HTR-8/SVneo (cell line): ENCODE results near the gene FNDC3B.

Experiments used
- DNase-seq: peaks from one replicate; pipeline ENCODE4 v3.0.0; 2011; ENCODE audit warnings: low spot score, mixed read lengths; ENCODE audit not compliant: insufficient read length
- FAIRE-seq: peaks from 2 replicates; lab custom pipeline; 2011; peaks lifted over from hg19 to GRCh38; lab: Jason Lieb, UNC

Gene FNDC3B

DNA sequence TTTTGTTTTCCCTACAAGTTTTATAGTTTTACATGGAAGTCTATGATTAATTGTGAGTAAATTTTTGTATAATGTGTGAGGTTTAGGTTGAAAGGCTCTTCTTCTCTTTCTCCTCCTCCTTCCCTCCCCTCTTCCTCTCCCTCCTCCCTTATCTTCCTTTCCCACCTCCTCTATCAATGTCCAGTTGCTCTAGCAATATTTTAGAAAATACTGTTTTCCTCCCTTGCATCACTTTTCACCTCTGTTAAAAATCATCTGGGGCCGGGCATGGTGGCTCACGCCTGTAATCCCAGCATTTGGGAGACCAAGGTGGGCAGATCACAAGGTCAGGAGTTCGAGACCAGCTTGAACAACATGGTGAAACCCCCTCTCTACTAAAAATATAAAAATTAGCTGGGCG lies 119.4 kb downstream of the FNDC3B start:
- FAIRE-seq (no peak), DNase-seq (no peak)

DNA sequence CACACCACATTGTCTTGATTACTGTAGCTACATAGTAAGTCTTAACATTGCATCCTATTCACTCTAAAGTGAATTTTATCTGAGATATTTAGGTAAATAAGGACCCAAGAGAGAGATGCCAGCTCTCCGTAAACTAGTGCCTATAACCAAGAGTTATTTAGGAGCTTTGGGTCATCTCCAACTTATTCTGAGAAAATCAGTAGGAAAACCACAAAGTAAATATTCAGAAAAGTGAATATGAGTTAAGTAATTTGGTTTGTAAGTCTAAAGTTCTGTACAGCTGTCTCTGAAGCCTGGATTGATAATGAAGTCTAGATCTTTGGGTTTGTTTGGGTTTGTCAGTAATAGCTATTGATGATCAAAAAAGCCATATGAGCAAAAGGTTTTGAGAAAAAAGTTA lies 120.0 kb downstream of the FNDC3B start:
- no peak for FAIRE-seq

DNA sequence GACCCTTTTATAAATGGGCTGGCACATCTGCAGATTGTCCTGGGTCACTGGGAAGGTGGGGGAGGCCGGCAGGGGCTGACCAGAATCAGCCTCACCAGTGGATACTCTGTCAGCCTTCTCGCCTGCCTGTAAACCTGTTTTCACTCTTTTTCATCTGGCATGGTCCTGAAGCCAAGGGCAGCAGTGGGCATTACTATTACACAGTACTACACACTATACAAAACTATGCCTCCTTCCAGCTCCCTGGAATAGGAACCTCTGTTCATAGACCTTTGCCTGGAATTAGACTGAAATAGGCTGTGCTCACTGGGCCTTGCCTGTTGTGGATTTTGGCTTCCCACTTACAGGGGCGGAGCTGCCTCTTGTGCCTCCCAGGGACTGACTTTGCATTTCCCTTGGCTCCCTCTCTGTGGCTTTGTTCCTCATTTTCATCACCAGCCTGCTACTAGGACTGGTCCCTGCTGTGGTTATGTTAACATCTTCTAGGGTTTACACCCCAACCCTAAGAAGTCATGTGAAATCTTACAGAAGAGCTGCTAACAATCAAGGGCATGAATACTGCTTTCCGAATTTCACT lies 120.7 kb downstream of the FNDC3B start:
- no peak for DNase-seq
- FAIRE-seq: no peak

More for the DNA sequence above, 120.0 kb downstream of the FNDC3B start:
- no peak for DNase-seq

DNA sequence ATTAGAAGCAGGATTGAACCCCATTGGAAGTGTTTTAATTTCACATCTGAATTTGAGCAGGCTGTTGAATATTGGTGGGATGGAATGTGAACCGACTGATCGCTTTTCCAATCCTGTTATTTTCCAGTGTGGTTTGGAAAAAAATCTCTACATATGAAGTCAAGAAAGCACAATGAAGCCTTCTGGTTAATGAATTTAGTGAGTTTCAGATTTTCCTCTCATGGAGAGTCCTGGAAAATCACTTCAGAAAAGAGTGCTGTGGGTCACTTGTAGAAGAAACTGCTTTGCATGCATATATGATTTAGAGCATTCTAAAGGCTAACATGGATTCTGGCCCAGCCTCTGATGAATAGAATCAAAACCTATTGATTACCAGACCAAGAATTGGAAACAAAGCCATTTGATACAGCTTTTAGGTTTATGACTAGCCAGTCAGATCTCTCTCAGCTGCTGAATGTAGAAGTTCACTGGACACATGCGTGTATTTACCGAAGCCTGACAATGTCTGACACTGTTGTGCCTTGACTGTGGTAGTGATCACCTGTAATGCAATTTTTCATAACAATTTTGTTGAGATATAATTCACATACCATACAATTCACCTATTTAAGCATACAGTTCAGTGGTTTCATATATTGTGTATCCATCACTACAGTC lies 121.9 kb downstream of the FNDC3B start:
- FAIRE-seq: no peak
- no peak for DNase-seq

DNA sequence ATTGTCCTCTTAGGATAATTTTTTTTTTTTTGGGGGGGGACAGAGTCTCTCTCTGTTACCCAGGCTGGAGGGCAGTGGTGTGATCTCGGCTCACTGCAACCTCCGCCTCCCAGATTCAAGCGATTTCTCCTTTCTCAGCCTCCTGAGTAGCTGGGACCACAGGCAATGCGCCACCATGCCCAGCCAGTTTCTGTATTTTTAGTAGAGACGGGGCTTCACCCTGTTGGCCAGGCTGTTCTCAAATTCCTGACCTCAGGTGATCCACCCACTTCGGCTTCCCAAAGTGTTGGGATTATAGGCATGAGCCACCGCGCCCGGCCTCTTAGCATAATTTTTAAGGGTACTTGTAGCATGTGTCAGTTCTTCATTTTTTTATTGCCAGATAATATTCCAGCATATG lies 122.6 kb downstream of the FNDC3B start:
- FAIRE-seq (no peak), DNase-seq (no peak)

DNA sequence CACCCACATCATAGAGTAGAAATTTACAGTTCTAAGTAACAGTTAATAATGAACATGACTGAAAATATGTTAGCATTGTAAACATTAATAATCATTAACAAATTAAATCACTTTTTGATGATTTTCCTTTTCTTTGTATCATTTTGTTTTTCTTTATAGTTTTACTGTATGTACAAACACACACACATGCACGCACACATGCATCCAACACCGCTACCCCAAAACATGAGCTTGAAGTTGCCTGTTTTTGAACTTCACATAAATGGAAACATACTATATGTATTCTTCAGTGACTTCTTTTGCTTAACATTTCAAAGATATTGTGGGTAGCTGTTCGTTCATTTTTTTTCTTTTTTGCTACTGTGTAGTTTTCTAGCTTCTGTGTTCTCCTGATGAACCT lies 123.9 kb downstream of the FNDC3B start:
- DNase-seq (no peak), FAIRE-seq (no peak)

DNA sequence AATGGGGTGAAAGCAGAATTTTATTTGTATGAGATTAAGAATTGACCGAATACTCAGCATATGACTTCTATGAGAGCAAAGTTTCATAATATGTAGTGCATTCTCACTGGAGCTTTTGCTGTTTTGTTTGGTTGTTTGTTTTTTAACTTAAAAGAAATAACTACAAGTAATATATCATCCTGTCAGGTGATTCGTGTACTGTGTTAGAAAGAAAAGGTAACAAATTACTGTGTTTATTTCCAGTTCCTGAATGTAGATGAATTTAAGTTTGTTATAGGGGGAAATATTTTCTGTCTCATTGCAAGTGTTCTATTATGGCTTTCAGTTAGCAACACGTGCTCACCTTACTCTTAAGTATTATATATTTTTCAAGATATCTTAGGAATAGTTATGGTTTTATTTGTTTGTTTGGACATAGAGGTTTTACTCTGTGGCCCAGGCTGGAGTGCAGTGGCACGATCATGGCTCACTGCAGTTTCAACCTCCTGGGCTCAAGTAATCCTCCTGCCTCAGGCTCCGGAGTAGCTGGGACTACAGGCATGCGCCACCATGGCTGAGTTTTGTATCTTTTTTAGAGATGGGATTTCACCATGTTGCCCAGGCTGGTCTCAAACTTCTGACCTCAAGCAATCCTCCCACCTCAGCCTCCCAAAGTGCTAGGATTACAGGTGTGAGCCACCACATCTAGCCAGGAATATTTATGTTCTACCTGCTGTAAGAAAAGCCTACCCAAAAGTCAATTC lies 125.4 kb downstream of the FNDC3B start:
- FAIRE-seq (no peak), DNase-seq (no peak)

DNA sequence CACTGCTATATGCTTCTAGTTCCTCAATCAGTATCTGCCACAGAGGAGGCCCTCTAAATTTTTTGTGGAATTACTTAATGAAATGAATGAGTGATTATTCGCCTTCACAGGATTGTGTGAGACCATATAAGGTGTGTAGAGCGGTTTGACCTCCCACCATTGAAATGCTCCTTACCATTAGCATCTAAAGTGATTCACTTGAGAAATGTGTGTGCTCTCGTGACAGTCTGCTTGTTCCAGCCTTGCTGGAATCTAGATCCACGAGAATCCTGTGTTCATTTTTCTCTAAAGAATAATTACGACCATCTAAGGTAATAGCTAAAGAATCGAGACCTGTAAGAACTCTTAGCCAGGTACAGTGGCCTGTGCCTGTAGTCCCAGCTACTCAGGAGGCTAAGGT lies 126.9 kb downstream of the FNDC3B start:
- DNase-seq (no peak), FAIRE-seq (no peak)

DNA sequence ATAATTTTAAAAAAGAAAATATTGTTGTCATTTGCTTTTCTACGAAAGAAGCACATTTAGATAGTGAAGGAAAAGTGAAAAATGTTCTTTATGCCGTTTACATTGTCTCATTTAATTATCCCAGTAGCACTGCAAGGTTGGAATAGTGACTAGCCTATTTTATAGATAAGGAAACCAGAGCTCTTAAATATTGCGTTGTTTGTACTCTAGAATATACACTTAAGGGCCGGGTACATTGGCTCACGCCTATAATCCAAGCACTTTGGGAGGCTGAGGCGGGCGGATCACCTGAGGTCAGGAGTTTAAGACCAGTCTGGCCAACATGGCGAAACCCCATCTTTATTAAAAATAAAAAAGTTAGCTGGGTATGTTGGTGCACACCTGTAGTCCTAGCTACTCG lies 127.5 kb downstream of the FNDC3B start:
- FAIRE-seq (no peak), DNase-seq (no peak)

DNA sequence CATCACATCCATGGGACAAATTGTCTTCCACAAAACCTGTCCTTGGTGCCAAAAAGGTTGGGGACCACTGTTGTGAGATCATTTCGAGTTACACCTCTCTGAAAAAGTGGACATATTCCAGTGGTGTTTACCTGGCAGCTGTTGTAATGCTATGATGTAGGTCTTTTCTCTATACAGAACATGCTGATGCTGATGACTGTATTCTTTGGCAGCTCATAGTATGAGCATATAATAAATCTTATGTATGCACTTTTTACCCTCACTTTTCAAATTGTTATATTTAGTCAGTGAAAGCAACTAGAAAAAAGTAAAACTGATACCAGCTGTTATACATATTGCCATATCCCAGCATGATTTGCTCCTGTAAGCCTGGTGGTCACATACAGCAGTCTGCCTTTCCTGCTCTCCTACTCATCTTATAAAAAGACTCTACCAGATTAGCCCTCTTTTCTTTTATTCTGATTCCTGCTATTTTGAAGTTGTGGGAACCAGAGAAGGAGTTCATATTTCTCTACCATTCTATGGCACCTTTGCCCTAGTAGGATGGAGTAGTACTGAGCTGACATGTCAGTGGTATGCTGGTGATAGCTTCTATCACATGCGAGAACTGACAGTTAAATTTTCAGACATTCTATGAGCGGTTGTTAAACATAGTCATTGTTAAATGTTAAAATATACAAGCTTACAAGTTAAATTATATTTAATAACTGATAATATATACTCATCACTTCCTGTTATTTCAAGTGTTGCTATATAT lies 128.7 kb downstream of the FNDC3B start:
- FAIRE-seq (no peak), DNase-seq (no peak)

DNA sequence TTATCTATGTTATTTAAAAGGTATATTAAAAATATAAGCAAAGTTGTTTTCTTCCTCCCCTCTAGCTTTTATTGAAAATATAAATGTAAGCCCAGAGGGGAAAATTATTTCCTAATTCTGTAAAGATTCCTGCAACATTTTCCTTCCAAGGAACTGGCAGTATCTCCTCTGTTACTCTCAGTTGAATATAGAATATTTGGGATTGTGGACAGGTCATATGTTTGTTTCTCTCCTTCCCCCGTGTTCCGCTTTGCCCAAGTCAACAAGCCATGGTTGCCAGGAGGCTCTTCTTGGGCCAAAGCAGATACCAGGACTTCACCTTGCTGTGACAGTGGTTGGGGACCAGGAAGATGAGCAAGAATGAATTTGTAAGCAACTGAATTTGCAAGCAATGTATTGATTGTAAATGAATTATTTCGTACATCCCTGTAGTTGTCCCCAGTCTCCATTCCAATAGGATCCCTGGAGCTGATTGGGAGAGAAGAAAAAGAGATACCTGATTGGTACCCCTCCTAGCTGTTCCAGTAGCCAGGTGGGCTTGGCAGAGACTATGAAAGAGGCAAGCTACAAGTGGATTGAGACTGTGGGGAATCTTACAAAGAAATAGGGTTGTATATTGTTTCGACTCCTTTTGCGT lies 130.8 kb downstream of the FNDC3B start:
- FAIRE-seq: no peak
- DNase-seq: no peak

DNA sequence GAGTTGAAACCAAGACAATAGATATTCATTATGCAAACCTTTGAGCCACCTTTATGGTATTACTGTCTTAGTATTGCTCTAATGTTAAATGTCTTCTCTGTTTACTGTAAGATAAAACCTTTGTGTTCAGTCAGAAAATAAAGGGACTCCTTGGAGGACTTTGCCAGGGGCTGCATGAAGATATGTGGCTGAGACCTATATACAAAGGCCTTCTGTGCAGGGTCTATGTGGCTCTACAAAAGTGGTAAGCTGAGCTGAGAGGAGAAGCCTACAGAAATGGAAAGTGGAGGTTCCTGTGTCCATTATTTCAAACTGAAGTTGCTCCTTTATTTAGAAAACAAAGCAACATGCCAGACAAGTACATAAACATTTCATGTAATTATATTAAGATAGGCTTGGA lies 131.5 kb downstream of the FNDC3B start:
- no peak for FAIRE-seq

DNA sequence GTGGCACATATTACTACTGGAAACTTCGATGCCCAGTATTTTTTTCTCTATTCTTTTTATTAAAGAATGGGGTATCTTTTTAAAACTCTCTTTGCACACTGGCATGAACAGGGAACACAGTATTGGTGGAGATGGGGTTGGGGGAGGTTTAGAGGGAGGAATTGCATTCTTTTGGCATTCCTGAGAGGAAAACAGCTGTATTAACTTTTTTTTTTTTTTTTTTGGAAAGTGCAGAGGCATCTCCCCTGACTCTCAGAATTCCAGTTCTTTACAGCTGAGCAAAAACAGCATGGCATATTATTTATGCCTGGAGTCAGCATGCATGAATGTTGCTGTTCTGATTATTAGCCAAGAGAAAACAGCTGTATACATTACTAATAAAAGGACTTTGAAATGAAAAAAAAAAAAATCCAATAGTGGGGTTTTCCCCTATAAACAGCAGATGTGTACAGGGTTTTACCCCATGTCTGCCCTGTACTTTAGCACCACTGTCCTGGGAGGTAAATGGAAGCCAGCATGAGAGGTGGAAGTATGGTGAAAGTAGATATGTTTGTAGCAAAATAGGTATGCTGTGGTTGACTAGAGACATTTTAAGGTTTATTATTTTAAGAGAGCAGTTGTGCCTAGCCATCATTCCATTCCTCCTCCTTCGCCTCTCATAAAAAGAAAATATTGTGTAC lies 132.2 kb downstream of the FNDC3B start:
- DNase-seq (no peak), FAIRE-seq (no peak)

More for the DNA sequence above, 131.5 kb downstream of the FNDC3B start:
- DNase-seq: no peak

DNA sequence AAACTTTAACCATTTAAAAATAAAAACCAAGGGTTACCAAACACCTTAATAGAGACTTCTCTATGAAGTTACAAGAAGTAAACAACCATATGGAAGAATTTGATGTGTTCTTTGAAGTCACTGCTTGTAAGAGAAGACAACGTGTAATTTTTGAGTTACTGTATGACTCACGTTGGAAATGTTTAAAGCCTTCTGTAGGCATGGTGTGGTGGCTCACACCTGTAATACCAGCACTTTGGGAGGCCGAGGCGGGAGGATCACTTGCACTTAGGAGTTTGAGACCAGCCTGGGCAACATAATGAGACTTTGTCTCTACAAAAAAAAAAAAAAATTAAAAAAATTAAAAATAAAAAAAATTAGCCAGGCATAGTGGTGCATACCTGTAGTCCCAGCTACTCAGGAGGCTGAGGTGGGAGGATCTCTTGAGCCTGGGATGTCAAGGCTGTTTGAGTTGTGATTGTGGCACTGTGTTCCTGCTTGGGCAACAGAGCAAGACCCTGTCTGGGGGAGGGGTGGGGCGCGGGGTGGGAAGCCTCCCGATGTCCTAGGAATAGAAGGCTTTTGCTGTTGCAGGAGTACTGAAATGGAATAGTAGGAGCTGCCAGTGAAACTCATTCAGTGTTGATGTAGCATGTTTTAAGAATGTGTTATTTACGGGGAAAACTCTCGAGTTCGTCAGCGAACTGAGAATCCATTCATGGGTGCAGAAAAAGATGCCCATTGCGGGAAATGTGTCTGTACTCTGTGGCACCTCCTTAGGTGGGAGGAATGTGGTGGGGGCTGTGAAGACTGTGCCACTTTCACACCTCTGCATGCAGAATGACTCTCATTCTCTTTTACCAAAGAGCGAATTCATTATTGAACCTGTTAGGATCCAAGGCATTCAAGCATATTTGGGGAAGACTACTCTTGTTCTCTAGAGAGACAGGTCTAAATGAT lies 134.2 kb downstream of the FNDC3B start:
- FAIRE-seq (no peak), DNase-seq (no peak)

DNA sequence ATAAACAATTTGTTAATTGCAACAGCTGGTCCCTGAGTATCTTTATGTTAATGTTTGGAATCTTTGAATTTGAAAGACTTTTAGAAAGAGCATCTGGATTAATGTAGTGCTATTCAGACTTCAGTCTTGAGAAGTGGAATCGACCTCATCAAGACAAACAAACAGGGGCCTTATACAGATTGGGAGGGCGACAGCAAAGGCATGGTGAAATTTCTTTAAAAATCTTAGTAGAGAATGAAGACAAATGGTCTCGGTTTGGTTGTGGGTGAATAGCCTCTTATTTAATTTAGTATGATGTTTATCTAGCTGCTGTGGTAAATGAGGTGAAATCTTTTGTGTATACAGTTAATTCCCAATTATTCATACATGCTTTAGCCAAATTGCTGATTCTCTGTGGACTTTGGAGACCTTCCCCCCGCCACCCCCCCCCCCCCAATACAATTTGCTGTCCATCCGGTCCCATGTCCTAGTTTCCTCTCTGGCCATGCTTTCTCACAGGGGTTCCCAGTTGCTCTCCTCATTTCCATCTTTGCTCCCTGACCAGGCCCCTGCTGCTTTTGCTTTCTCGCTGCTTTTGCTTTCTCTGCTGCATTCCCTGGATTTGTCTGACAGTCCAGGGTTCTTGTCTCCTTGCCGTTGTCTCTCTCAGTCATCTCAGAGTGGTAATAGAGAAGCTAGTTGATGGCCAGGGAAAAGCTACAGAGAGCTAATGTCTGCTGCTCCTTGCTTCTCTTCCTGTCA lies 135.3 kb downstream of the FNDC3B start:
- DNase-seq (no peak), FAIRE-seq (no peak)

DNA sequence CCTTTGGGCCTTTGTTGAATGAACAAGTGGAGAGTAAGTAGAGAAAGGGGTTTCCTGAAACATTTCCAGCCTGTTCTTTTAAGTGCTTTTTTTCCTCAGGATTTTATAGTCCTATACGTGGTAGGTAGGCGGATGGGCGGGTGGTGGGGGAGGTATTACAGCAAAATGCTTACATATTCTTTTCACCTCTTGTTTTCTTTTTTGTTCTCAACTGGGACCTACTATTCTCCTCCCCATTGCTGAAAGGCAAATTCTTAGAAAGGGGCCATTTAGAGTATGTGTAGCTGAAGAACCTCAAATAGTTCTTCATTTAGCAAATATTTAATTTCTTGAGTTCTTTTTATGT lies 135.8 kb downstream of the FNDC3B start:
- DNase-seq: no peak
- no peak for FAIRE-seq

DNA sequence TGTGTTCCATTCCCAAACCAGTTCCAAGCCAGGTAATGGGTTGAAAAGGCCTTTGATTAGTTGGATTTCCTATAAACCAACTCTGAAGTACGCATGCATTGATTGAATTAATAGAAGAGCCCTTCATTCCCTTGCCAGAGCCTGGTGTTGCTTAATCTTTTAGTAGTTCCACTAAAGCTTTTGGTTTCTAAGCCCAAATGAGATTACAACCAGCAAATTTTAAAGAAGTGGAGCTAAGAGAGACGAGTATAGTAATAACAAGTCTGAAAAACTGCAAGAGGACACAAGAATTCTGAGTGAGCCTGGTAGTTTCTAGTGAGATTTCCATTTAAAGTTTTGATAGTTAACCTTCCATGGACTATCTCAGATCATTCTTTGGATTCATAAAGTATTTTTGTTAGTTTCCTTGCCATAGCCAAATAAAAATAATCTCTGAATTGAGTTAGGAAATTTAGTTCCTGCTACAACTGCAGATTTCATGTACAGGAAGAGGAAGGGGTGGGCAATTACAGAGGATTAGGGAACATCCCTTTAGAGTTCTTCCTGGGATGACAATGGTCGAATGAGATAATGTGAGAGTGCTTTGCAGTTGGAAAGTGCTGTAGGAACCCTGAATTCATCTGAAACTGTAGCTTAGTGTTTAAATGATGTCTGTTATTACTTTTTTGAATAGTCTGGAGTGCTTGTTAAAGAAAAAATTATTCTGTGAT lies 136.8 kb downstream of the FNDC3B start:
- FAIRE-seq (no peak), DNase-seq (no peak)

DNA sequence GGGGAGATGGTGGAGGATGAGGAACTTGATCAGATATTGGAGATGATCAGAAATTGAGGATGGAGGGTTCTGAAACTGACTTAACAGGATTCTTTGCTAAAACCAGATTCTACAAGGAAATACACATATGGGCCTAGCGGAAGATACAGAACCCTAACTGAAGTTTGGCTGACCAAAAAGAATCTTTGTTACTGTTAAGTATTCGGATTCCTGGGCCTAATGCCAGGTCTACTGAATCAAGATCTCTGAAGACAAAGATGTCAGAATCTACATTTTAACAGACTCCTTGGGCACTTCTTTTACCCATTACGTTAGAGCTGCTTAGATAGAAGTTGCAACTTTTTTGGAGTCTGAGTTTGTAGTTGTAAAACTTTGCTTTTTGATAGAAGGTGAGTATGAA lies 137.7 kb downstream of the FNDC3B start:
- FAIRE-seq: no peak
- no peak for DNase-seq
